ENCODE data around the gene MZT1. TPM values are rescaled to one million over a fixed set of nuclear protein-coding genes. Genes with fewer than 3 reads are reported as not detected.

MZT1 gene
- total and polyA plus RNA-seq, 12 donors = 5.8 to 9.6 (median 6.6) TPM

DNA sequence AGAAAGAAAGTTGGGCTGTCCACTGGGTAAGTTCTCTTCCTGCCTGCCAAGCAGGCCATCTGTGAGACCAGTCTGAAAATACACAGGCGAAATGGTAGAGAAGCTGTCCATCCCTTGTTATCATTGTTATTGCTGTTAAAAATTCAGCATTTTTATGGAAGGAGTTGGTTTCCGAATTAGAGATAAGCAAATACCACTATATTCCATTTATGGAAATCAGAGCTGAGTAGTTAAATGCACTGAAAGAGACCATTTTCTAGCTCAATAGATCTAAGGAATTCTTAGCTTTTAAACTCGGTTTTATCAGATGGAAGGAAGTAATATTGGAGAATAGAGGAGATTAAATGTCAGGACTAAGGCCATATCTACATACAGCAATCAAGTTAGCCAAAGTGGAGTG, 40.7 kb downstream of the MZT1 start:
- 43 to 65% methylated on average over 3 of the region's 3 CpGs for WGBS, 2 donors
- peak in 1 of 8 donors; percentile 39 for ATAC-seq
- no peak overlapping the region for H3K27ac ChIP-seq
- TF ChIP-seq, protein P1, sequence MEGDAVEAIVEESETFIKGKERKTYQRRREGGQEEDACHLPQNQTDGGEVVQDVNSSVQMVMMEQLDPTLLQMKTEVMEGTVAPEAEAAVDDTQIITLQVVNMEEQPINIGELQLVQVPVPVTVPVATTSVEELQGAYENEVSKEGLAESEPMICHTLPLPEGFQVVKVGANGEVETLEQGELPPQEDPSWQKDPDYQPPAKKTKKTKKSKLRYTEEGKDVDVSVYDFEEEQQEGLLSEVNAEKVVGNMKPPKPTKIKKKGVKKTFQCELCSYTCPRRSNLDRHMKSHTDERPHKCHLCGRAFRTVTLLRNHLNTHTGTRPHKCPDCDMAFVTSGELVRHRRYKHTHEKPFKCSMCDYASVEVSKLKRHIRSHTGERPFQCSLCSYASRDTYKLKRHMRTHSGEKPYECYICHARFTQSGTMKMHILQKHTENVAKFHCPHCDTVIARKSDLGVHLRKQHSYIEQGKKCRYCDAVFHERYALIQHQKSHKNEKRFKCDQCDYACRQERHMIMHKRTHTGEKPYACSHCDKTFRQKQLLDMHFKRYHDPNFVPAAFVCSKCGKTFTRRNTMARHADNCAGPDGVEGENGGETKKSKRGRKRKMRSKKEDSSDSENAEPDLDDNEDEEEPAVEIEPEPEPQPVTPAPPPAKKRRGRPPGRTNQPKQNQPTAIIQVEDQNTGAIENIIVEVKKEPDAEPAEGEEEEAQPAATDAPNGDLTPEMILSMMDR (IDR thresholded peaks at IDR 0.05) = no peak
- DNase-seq = no peak
- H3K4me3 ChIP-seq = no peak overlapping the region
- intact Hi-C loops (cut with DNase I) = no loop called here
- H3K27me3 ChIP-seq = peaks cover 0 to 6% (median 0%) of the 10 kb centered on the region in 7 donors
- H3K36me3 ChIP-seq = no peaks in the 10 kb centered on the region
- no peaks in the 10 kb centered on the region for H3K9me3 ChIP-seq
- H3K4me1 ChIP-seq = peaks cover 0 to 7% (median 0%) of the 10 kb centered on the region in 9 donors

DNA sequence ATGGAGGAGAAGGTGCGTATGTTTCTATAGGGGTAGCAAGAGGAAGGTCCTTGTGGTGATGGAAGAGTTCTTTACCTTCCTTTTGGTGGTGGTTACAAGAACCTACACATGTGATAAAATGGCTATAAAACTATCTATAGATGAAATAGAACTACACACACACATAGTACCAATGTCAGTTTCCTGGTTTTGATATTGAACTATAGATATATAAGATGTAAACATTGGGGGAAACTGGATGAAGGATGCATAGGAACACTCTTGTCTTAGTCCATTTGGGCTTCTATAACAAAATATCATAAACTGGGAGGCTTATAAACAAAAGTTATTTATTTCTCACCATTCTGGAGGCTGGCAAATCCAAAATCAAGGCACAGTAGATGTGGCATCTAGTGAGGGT, 47.1 kb downstream of the MZT1 start:
- ATAC-seq (no peak), DNase-seq (no peak)
- Histone ChIP-seq H3K27ac (no peak overlapping the region), H3K9me3 (no peaks in the 10 kb centered on the region), H3K27me3 (peaks cover 0 to 6% (median 0%) of the 10 kb centered on the region in 7 donors), H3K4me1 (no peaks in the 10 kb centered on the region), H3K36me3 (no peaks in the 10 kb centered on the region), H3K4me3 (no peak overlapping the region)
- TF ChIP-seq, protein P1 (IDR thresholded peaks at IDR 0.05) = no peak
- 92% methylated on average over 1 of the region's 1 CpG for WGBS, 2 donors
- intact Hi-C loops (cut with DNase I) = no loop called here

DNA sequence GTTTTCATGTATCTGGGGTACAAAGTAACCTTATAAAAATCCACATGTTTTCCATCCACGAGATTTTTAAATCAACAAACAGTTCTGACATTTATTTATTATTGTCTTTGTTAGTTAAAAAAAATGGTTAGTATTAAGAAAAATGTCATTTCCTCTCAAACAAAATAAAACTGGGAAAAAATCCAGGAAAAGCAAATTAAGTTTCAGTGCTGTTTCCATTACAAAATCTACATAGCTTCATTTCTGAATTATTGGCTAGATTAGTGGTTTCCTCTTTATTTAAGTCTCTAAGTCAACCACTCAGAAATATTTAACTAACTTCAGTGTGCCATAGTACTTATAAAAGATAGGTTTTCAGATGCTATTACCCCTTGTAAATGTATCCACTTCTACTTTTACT, 49.1 kb downstream of the MZT1 start:
- TF ChIP-seq, protein P1 (IDR thresholded peaks at IDR 0.05) = no peak
- H3K9me3 ChIP-seq = no peaks in the 10 kb centered on the region
- WGBS, 2 donors = 30 to 49% methylated on average over 1 of the region's 1 CpG
- no peaks in the 10 kb centered on the region for H3K36me3 ChIP-seq
- H3K27ac ChIP-seq = no peak overlapping the region
- peaks cover 0 to 5% (median 0%) of the 10 kb centered on the region in 7 donors for H3K27me3 ChIP-seq
- H3K4me1 ChIP-seq = no peaks in the 10 kb centered on the region
- ATAC-seq (no peak), DNase-seq (no peak)
- intact Hi-C loops (cut with DNase I) = no loop called here
- no peak overlapping the region for H3K4me3 ChIP-seq

DNA sequence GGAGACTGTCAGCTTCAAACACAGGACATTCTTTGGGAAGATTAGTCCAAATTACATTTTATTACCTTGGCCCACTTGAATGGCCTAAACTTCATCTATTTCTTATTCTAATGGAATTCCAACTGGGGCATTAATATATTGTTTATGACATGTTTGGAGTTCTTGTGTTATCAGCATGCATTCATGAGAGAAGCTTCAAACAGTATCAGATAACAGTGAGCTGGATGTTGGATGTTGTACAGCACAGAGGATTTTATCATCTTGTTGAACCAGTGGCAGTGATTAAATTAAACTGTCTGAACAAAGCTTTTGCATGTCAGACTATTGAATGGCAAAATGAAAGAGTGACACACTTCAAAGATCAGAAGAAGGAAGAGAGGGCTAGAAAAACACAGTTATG, 50.0 kb downstream of the MZT1 start:
- DNase-seq (no peak), ATAC-seq (no peak)
- Histone ChIP-seq H3K27ac (no peak overlapping the region), H3K4me3 (no peak overlapping the region), H3K4me1 (no peaks in the 10 kb centered on the region), H3K9me3 (no peaks in the 10 kb centered on the region), H3K36me3 (no peaks in the 10 kb centered on the region), H3K27me3 (no peaks in the 10 kb centered on the region)
- intact Hi-C loops (cut with DNase I) = no loop called here
- TF ChIP-seq, protein P1 (IDR thresholded peaks at IDR 0.05) = no peak
